ENCODE measurements around the gene ITGB3. TPM values are rescaled to one million over a fixed set of nuclear protein-coding genes. Genes with fewer than 3 reads are reported as not detected.

Gene ITGB3
- polyA plus RNA-seq (2013): 3.7 and 4.4 TPM in 2 replicates

- H2BK12ac ChIP-seq (ENCODE audit: low read length): peak within 1 kb of the TSS; percentile 53
- DNase-seq: peak; percentile 69 to 85
- no peaks in the 10 kb centered on the region for H3K9me3 ChIP-seq (ENCODE audit: insufficient read depth, low read depth, low read length)
- no peak within 1 kb of the TSS for H3K4ac ChIP-seq (ENCODE audit: low read depth, low read length)
- no CpG with 5 or more reads among the region's 112 CpGs for WGBS (ENCODE audit: extremely low coverage, insufficient coverage, insufficient read length)
- no peaks in the 10 kb centered on the region for H3K36me3 ChIP-seq (ENCODE audit: control insufficient read depth in 1 of 2, insufficient read depth in 2 of 2, low read length in 2 of 2)
- H3K79me1 ChIP-seq (ENCODE audit: low read length): peaks cover 4% of the 10 kb centered on the region
- H3K18ac ChIP-seq (ENCODE audit: low read length): peak within 1 kb of the TSS; percentile 49
- peak within 1 kb of the TSS; percentile 43 for H4K91ac ChIP-seq (ENCODE audit: low read depth, low read length)
- peak within 1 kb of the TSS; percentile 71 for H2BK120ac ChIP-seq (ENCODE audit: insufficient read depth, low read length, poor library complexity)
- peaks cover 3% of the 10 kb centered on the region for H3K79me2 ChIP-seq (ENCODE audit: control insufficient read depth, insufficient read depth, low read length, poor library complexity)
- peaks cover 9% of the 10 kb centered on the region for H3K27me3 ChIP-seq (ENCODE audit: insufficient read depth, low read length)
- peak within 1 kb of the TSS; percentile 82 for H2AFZ ChIP-seq (ENCODE audit: insufficient read depth, low read length, poor library complexity)
- H2AK5ac ChIP-seq (ENCODE audit: low read length): no peak within 1 kb of the TSS
- H3K4me2 ChIP-seq (ENCODE audit: low read length): peak within 1 kb of the TSS; percentile 96
- no peak within 1 kb of the TSS for H3K27ac ChIP-seq (ENCODE audit: low read depth, low read length)
- H3K14ac ChIP-seq (ENCODE audit: low read length): peak within 1 kb of the TSS; percentile 89
- peak within 1 kb of the TSS; percentile 8 for H3K9ac ChIP-seq (ENCODE audit: low read length)
- peak within 1 kb of the TSS; percentile 79 for H3K4me3 ChIP-seq (ENCODE audit: low read depth, low read length)
- H3K23ac ChIP-seq (ENCODE audit: low read length): no peak within 1 kb of the TSS
- H4K12ac ChIP-seq (ENCODE audit: low read depth, low read length): peak within 1 kb of the TSS; percentile 31
- no peak within 1 kb of the TSS for H2BK5ac ChIP-seq (ENCODE audit: low read depth, low read length, poor library complexity)
- peak within 1 kb of the TSS; percentile 71 for H4K8ac ChIP-seq (ENCODE audit: low read depth, low read length)
- peaks cover 7 to 9% of the 10 kb centered on the region in 2 experiments for H3K4me1 ChIP-seq (ENCODE audit: control insufficient read depth in 1 of 2, insufficient read depth in 2 of 2, low read length in 2 of 2)
These were observed at the start of gene ITGB3 for GRCh38 chr17:47253541-47254402. TSS of gene ITGB3 (plus strand) at chr17:47253827. CDS start at chr17:47253862, 35 bp downstream.

- H3K14ac ChIP-seq (ENCODE audit: low read length): no peak overlapping the region
- H2BK5ac ChIP-seq (ENCODE audit: low read depth, low read length, poor library complexity): no peak overlapping the region
- peak overlapping the region; percentile 6 for H2BK12ac ChIP-seq (ENCODE audit: low read length)
- peaks cover 20 to 23% of the 10 kb centered on the region in 2 experiments for H3K4me1 ChIP-seq (ENCODE audit: control insufficient read depth in 1 of 2, insufficient read depth in 2 of 2, low read length in 2 of 2)
- H3K36me3 ChIP-seq (ENCODE audit: control insufficient read depth in 1 of 2, insufficient read depth in 2 of 2, low read length in 2 of 2): no peaks in the 10 kb centered on the region
- H2AFZ ChIP-seq (ENCODE audit: insufficient read depth, low read length, poor library complexity): no peak overlapping the region
- no peaks in the 10 kb centered on the region for H3K27me3 ChIP-seq (ENCODE audit: insufficient read depth, low read length)
- H4K91ac ChIP-seq (ENCODE audit: low read depth, low read length): no peak overlapping the region
- DNase-seq: no peak
- peaks cover 6% of the 10 kb centered on the region for H3K79me1 ChIP-seq (ENCODE audit: low read length)
- H3K9ac ChIP-seq (ENCODE audit: low read length): no peak overlapping the region
- no peak overlapping the region for H3K18ac ChIP-seq (ENCODE audit: low read length)
- no peak overlapping the region for H3K27ac ChIP-seq (ENCODE audit: low read depth, low read length)
- no CpG with 5 or more reads among the region's 6 CpGs for WGBS (ENCODE audit: extremely low coverage, insufficient coverage, insufficient read length)
- H3K79me2 ChIP-seq (ENCODE audit: control insufficient read depth, insufficient read depth, low read length, poor library complexity): no peaks in the 10 kb centered on the region
- H3K23ac ChIP-seq (ENCODE audit: low read length): no peak overlapping the region
- no peak overlapping the region for H4K8ac ChIP-seq (ENCODE audit: low read depth, low read length)
- H2AK5ac ChIP-seq (ENCODE audit: low read length): peak overlapping the region; percentile 1
- H3K4me3 ChIP-seq (ENCODE audit: low read depth, low read length): no peak overlapping the region
- no peak overlapping the region for H4K12ac ChIP-seq (ENCODE audit: low read depth, low read length)
- H3K9me3 ChIP-seq (ENCODE audit: insufficient read depth, low read depth, low read length): no peaks in the 10 kb centered on the region
- H2BK120ac ChIP-seq (ENCODE audit: insufficient read depth, low read length, poor library complexity): no peak overlapping the region
- H3K4me2 ChIP-seq (ENCODE audit: low read length): no peak overlapping the region
- no peak overlapping the region for H3K4ac ChIP-seq (ENCODE audit: low read depth, low read length)
These were observed 49.5 kb upstream of the ITGB3 start for GRCh38 chr17:47203984-47204721.

GRCh38 chr17:47204722-47205418, 48.8 kb upstream of the ITGB3 start:
- peak overlapping the region; percentile 47 for H2BK5ac ChIP-seq (ENCODE audit: low read depth, low read length, poor library complexity)
- H4K12ac ChIP-seq (ENCODE audit: low read depth, low read length): no peak overlapping the region
- no peaks in the 10 kb centered on the region for H3K27me3 ChIP-seq (ENCODE audit: insufficient read depth, low read length)
- H3K79me2 ChIP-seq (ENCODE audit: control insufficient read depth, insufficient read depth, low read length, poor library complexity): no peaks in the 10 kb centered on the region
- no peaks in the 10 kb centered on the region for H3K9me3 ChIP-seq (ENCODE audit: insufficient read depth, low read depth, low read length)
- H3K14ac ChIP-seq (ENCODE audit: low read length): peak overlapping the region; percentile 21
- peaks cover 22 to 29% of the 10 kb centered on the region in 2 experiments for H3K4me1 ChIP-seq (ENCODE audit: control insufficient read depth in 1 of 2, insufficient read depth in 2 of 2, low read length in 2 of 2)
- H3K23ac ChIP-seq (ENCODE audit: low read length): no peak overlapping the region
- peak overlapping the region; percentile 46 for H3K27ac ChIP-seq (ENCODE audit: low read depth, low read length)
- H3K36me3 ChIP-seq (ENCODE audit: control insufficient read depth in 1 of 2, insufficient read depth in 2 of 2, low read length in 2 of 2): no peaks in the 10 kb centered on the region
- no peak overlapping the region for H3K9ac ChIP-seq (ENCODE audit: low read length)
- H2AFZ ChIP-seq (ENCODE audit: insufficient read depth, low read length, poor library complexity): no peak overlapping the region
- peak overlapping the region; percentile 50 for H3K18ac ChIP-seq (ENCODE audit: low read length)
- no CpG with 5 or more reads among the region's 6 CpGs for WGBS (ENCODE audit: extremely low coverage, insufficient coverage, insufficient read length)
- H4K91ac ChIP-seq (ENCODE audit: low read depth, low read length): peak overlapping the region; percentile 58
- H2AK5ac ChIP-seq (ENCODE audit: low read length): peak overlapping the region; percentile 66
- peak; percentile 19 to 41 for DNase-seq
- no peak overlapping the region for H4K8ac ChIP-seq (ENCODE audit: low read depth, low read length)
- H3K4me3 ChIP-seq (ENCODE audit: low read depth, low read length): no peak overlapping the region
- peak overlapping the region; percentile 34 for H2BK12ac ChIP-seq (ENCODE audit: low read length)
- peaks cover 6% of the 10 kb centered on the region for H3K79me1 ChIP-seq (ENCODE audit: low read length)
- H3K4me2 ChIP-seq (ENCODE audit: low read length): peak overlapping the region; percentile 2
- peak overlapping the region; percentile 4 for H3K4ac ChIP-seq (ENCODE audit: low read depth, low read length)
- peak overlapping the region; percentile 23 for H2BK120ac ChIP-seq (ENCODE audit: insufficient read depth, low read length, poor library complexity)

- peak overlapping the region; percentile 34 for H2BK12ac ChIP-seq (ENCODE audit: low read length)
- H4K8ac ChIP-seq (ENCODE audit: low read depth, low read length): no peak overlapping the region
- no peaks in the 10 kb centered on the region for H3K27me3 ChIP-seq (ENCODE audit: insufficient read depth, low read length)
- H2BK5ac ChIP-seq (ENCODE audit: low read depth, low read length, poor library complexity): peak overlapping the region; percentile 47
- H4K12ac ChIP-seq (ENCODE audit: low read depth, low read length): no peak overlapping the region
- 89% methylated on average over 1 of the region's 9 CpGs for WGBS (ENCODE audit: extremely low coverage, insufficient coverage, insufficient read length)
- no peak overlapping the region for H2AFZ ChIP-seq (ENCODE audit: insufficient read depth, low read length, poor library complexity)
- no peaks in the 10 kb centered on the region for H3K9me3 ChIP-seq (ENCODE audit: insufficient read depth, low read depth, low read length)
- peaks cover 25 to 35% of the 10 kb centered on the region in 2 experiments for H3K4me1 ChIP-seq (ENCODE audit: control insufficient read depth in 1 of 2, insufficient read depth in 2 of 2, low read length in 2 of 2)
- H3K9ac ChIP-seq (ENCODE audit: low read length): no peak overlapping the region
- peak overlapping the region; percentile 50 for H3K18ac ChIP-seq (ENCODE audit: low read length)
- H3K79me2 ChIP-seq (ENCODE audit: control insufficient read depth, insufficient read depth, low read length, poor library complexity): no peaks in the 10 kb centered on the region
- peak overlapping the region; percentile 21 for H3K14ac ChIP-seq (ENCODE audit: low read length)
- peak overlapping the region; percentile 46 for H3K27ac ChIP-seq (ENCODE audit: low read depth, low read length)
- H3K4ac ChIP-seq (ENCODE audit: low read depth, low read length): no peak overlapping the region
- H3K4me3 ChIP-seq (ENCODE audit: low read depth, low read length): no peak overlapping the region
- H3K36me3 ChIP-seq (ENCODE audit: control insufficient read depth in 1 of 2, insufficient read depth in 2 of 2, low read length in 2 of 2): no peaks in the 10 kb centered on the region
- DNase-seq: peak; percentile 90 to 94
- H4K91ac ChIP-seq (ENCODE audit: low read depth, low read length): peak overlapping the region; percentile 58
- peak overlapping the region; percentile 23 for H2BK120ac ChIP-seq (ENCODE audit: insufficient read depth, low read length, poor library complexity)
- no peak overlapping the region for H3K23ac ChIP-seq (ENCODE audit: low read length)
- peak overlapping the region; percentile 2 for H3K4me2 ChIP-seq (ENCODE audit: low read length)
- H3K79me1 ChIP-seq (ENCODE audit: low read length): peaks cover 6% of the 10 kb centered on the region
- H2AK5ac ChIP-seq (ENCODE audit: low read length): peak overlapping the region; percentile 66
These were observed 48.1 kb upstream of the ITGB3 start for GRCh38 chr17:47205419-47205963.
